Endothelial cell of umbilical vein (primary cell): ENCODE results near the gene MTERF4. TPM values are rescaled to one million over a fixed set of nuclear protein-coding genes. Genes with fewer than 3 reads are reported as not detected.

ENCODE experiments used
- BruUV-seq: library from RNA; stranded (reverse); fragments of 400-500 nt; replicated peaks from 2 replicates; lab custom pipeline; 2021; lab: Mats Ljungman, UMichigan
- CTCF ChIA-PET: fragments of 300-600, 350-600 bp; sonication (Branson Sonifier 250); formaldehyde crosslinking; loops from one replicate; lab custom pipeline; 2021; ENCODE audit warnings: antibody characterized with exemption, inconsistent platforms; lab: Charles Lee
- POLR2A ChIA-PET: fragments of 300-600, 350-600 bp; sonication (Branson Sonifier 250); formaldehyde crosslinking; loops from one replicate; lab custom pipeline; 2021; ENCODE audit warnings: antibody characterized with exemption, inconsistent platforms; lab: Charles Lee
- DNase-seq: peaks from one replicate; pipeline ENCODE4 v3.0.0-alpha.2; 2011; ENCODE audit warnings: low read depth, low spot score
- FAIRE-seq: peaks from 2 replicates; lab custom pipeline; 2011; peaks lifted over from hg19 to GRCh38; lab: Jason Lieb, UNC
- H2AFZ ChIP-seq: 2 replicates; pipeline ENCODE4 v1.6.0; 2012; ENCODE audit warnings: low read depth, low read length, control low read depth, inconsistent platforms
- H3K27ac ChIP-seq: 2 replicates; pipeline ENCODE4 v1.5.1; 2011; ENCODE audit warnings: low read depth, mild to moderate bottlenecking, control low read depth, low read length, moderate library complexity; ENCODE audit not compliant: insufficient read depth
- H3K27me3 ChIP-seq, 2 experiments: 2 replicates each; pipeline versions ENCODE4 v1.6.0 to v1.6.1; 2011; ENCODE audit warnings: low read length in 2 of 2, mixed read lengths in 1 of 2; ENCODE audit not compliant: control insufficient read depth in 2 of 2, insufficient read depth in 2 of 2
- H3K36me3 ChIP-seq, 2 experiments: 2 replicates in 1 of 2; 3 replicates in 1 of 2; pipeline ENCODE4 v1.5.1; 2011; ENCODE audit warnings: low read length in 2 of 2, mild to moderate bottlenecking in 1 of 2, moderate library complexity in 1 of 2; ENCODE audit not compliant: control insufficient read depth in 2 of 2, insufficient read depth in 2 of 2; ENCODE audit errors: extremely low read depth in 1 of 2
- H3K4me1 ChIP-seq: 3 replicates; pipeline ENCODE4 v1.5.1; 2011; ENCODE audit warnings: mild to moderate bottlenecking, low read length; ENCODE audit not compliant: control insufficient read depth, insufficient read depth; ENCODE audit errors: extremely low read depth
- H3K4me2 ChIP-seq: 2 replicates; pipeline ENCODE4 v1.6.1; 2011; ENCODE audit warnings: low read length, control low read depth, mixed read lengths; ENCODE audit not compliant: insufficient read depth
- H3K4me3 ChIP-seq, 3 experiments: fragments of 200-600 bp in 1 of 3; sonication (generic), shearing (Covaris generic) in 1 of 3; replicated peaks in 1 of 3; 2 replicates each; pipeline ENCODE4 v1.5.1; 2011 to 2016; ENCODE audit warnings: control low read depth in 3 of 3, low read length in 3 of 3, mild to moderate bottlenecking in 2 of 3, inconsistent platforms in 1 of 3, low read depth in 1 of 3, moderate library complexity in 1 of 3; ENCODE audit not compliant: insufficient read depth in 1 of 3
- H3K79me2 ChIP-seq: 2 replicates; pipeline ENCODE4 v1.6.0; 2012; ENCODE audit warnings: low read length, inconsistent platforms; ENCODE audit not compliant: control insufficient read depth, insufficient read depth
- H3K9ac ChIP-seq: replicated peaks from 2 replicates; pipeline ENCODE3; 2011; ENCODE audit warnings: low read length, control low read depth; ENCODE audit not compliant: insufficient read depth; ENCODE audit errors: extremely low read depth
- H3K9me1 ChIP-seq: replicated peaks from 3 replicates; pipeline ENCODE4 v1.6.0; 2011; ENCODE audit warnings: mild to moderate bottlenecking, low read length; ENCODE audit not compliant: control insufficient read depth, insufficient read depth; ENCODE audit errors: extremely low read depth
- H3K9me3 ChIP-seq: replicated peaks from 2 replicates; pipeline ENCODE4 v1.5.1; 2012; ENCODE audit warnings: low read length, inconsistent platforms; ENCODE audit not compliant: control insufficient read depth, insufficient read depth
- H4K20me1 ChIP-seq: replicated peaks from 2 replicates; pipeline ENCODE3; 2011; ENCODE audit warnings: mild to moderate bottlenecking, low read length; ENCODE audit not compliant: control insufficient read depth, insufficient read depth; ENCODE audit errors: extremely low read depth
- CTCF ChIP-seq, 2 donors: IDR thresholded peaks; 1 replicate in 1 of 2; 2 replicates in 1 of 2; pipeline ENCODE4 v1.5.1; 2011; ENCODE audit warnings: low read length in 2 of 2, mild to moderate bottlenecking in 2 of 2, moderate library complexity in 2 of 2, control low read depth in 1 of 2, inconsistent platforms in 1 of 2, low read depth in 1 of 2; ENCODE audit not compliant: insufficient read depth in 1 of 2; ENCODE audit errors: extremely low read depth in 1 of 2
- EZH2 ChIP-seq: IDR thresholded peaks from 2 replicates; pipeline ENCODE4 v1.6.1; 2012; ENCODE audit warnings: borderline replicate concordance, low read depth, mild to moderate bottlenecking, moderate library complexity, low read length, inconsistent platforms; ENCODE audit not compliant: severe bottlenecking
- FOS ChIP-seq: IDR thresholded peaks from 2 replicates; pipeline ENCODE4 v1.6.1; 2011; ENCODE audit warnings: mild to moderate bottlenecking, low read length, moderate library complexity, borderline replicate concordance; ENCODE audit not compliant: insufficient read depth
- MAX ChIP-seq: IDR thresholded peaks from 2 replicates; pipeline ENCODE4 v1.6.1; 2011; ENCODE audit not compliant: insufficient read depth, insufficient read length
- POLR2A ChIP-seq: IDR thresholded peaks from 2 replicates; pipeline ENCODE4 v1.6.1; 2012; ENCODE audit warnings: low read depth, mild to moderate bottlenecking, control low read depth, low read length
- dilution Hi-C: fragments of 300-500 bp; cut with MboI; formaldehyde crosslinking; loops from one replicate; pipeline ENCODE4 v1.15.0; 2019; ENCODE audit warnings: low sequenced_read_pairs; ENCODE audit not compliant: extremely low pct_ligation_motif_present
- intact Hi-C: fragments of 100-400 bp; cut with micrococcal nuclease; formaldehyde crosslinking; loops from one replicate; pipeline ENCODE4 v1.10.0; 2022
- polyA plus RNA-seq, 4 experiments: library from polyadenylated mRNA; depleted of rRNA in 3 of 4; stranded (reverse) in 3 of 4; unstranded in 1 of 4; fragments of >200 nt; gene quantifications; 2 replicates each; pipeline versions ENCODE4 v1.2.1 to v1.2.3, GENCODE V29; 2011 to 2012; ENCODE audit warnings: missing spikeins in 1 of 4
- small RNA-seq: library from RNA; depleted of rRNA; stranded (forward); fragments of <200 nt; gene quantifications from one replicate; pipeline ENCODE3, GENCODE V24; 2012; ENCODE audit warnings: low replicate concordance, low read depth; ENCODE audit not compliant: insufficient read depth, insufficient read length
- total RNA-seq: library from RNA; stranded (reverse); gene quantifications from 2 replicates; pipeline ENCODE4 v1.2.3, GENCODE V29; 2021

MTERF4 gene
- total and polyA plus RNA-seq, 2 donors (not counting 3 experiments of a cell fraction or from before 2014, with no cell fraction given) = 14.7 to 27.3 TPM

DNA sequence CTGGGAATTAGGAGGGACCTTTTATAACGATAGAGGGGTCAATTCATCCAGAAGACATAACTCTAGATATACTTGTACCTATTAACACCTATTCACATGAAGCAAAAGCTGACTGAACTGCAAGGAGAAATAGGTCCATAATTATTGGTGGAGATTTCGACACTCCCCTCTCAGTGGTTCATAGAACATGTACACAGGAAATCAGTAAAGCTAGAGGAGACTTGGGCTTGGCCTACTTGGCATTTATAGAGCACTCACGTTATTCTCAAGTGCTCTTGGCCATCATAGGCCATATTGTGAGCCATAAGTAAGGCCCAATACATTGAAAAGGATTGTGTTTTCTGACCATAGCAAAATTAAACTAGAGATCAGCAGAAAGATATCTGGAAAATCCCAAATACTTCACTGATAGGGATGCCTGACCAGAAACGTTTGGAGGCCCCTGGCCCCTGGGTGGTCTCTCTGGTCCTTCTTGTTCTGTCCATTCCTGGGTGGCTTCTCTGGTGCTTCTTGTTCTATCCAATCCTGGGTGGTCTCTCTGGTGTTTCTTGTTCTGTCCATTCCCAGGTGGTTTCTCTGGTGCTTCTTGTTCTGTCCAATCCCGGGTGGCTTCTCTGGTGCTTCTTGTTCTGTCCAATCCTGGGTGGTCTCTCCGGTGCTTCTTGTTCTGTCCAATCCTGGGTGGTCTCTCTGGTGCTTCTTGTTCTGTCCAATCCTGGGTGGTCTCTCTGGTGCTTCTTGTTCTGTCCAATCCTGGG, 54.7 kb downstream of the MTERF4 start:
- no peaks in the 10 kb centered on the region for H3K9me3 ChIP-seq
- dilution Hi-C loops (no loop called here), intact Hi-C loops (no loop called here)
- no peaks in the 10 kb centered on the region for H4K20me1 ChIP-seq
- H3K79me2 ChIP-seq = no peaks in the 10 kb centered on the region
- H3K4me2 ChIP-seq = no peak overlapping the region
- H3K9ac ChIP-seq = no peak overlapping the region
- CTCF ChIA-PET = no interaction called here
- FAIRE-seq (no peak), DNase-seq (no peak)
- H3K4me1 ChIP-seq = no peaks in the 10 kb centered on the region
- H3K27ac ChIP-seq = no peak overlapping the region
- H3K27me3 ChIP-seq = no peaks in the 10 kb centered on the region
- H3K4me3 ChIP-seq = no peak overlapping the region
- no peaks in the 10 kb centered on the region for H3K9me1 ChIP-seq
- no TSS peak for BruUV-seq
- H2AFZ ChIP-seq = no peak overlapping the region
- TF ChIP-seq POLR2A (no peak), FOS (no peak), CTCF (IDR thresholded peaks at IDR 0.05; ENCODE audit: extremely low read depth in 1 of 2, insufficient read depth in 1 of 2, low read depth in 1 of 2, low read length in 2 of 2) (no peak), EZH2 (no peak), MAX (no peak)
- POLR2A ChIA-PET = no interaction called here
- H3K36me3 ChIP-seq = peaks cover 0 to 9% of the 10 kb centered on the region in 2 experiments

Small RNAs within 50 kb of the gene (small RNA-seq; reads per million reads assigned to genes)
- not detected for gene AC005237.2

Other genes with a start within 250 kb of the MTERF4 start
- gene AGXT, start 233.5 kb downstream of the MTERF4 start, total RNA-seq = not detected in 2 replicates
- gene AGXT, start 233.5 kb downstream of the MTERF4 start, polyA plus RNA-seq = not detected in 2 replicates
- not detected in 2 replicates for gene MAB21L4, start 206.1 kb downstream of the MTERF4 start, total RNA-seq
- gene MAB21L4, start 206.1 kb downstream of the MTERF4 start, polyA plus RNA-seq = not detected in 2 replicates
- gene CROCC2, start 196.0 kb downstream of the MTERF4 start, total RNA-seq = not detected in 2 replicates
- not detected in 2 replicates for gene CROCC2, start 196.0 kb downstream of the MTERF4 start, polyA plus RNA-seq
- gene SNED1, start 103.7 kb downstream of the MTERF4 start, total RNA-seq = 17.2 and 22.1 TPM in 2 replicates
- gene SNED1, start 103.7 kb downstream of the MTERF4 start, polyA plus RNA-seq = 12.4 and 14.1 TPM in 2 replicates
- gene PASK, start 47.2 kb upstream of the MTERF4 start, total RNA-seq = 17.3 and 26.0 TPM in 2 replicates
- 5.7 and 16.6 TPM in 2 replicates for gene PASK, start 47.2 kb upstream of the MTERF4 start, polyA plus RNA-seq
- 60.8 and 68.2 TPM in 2 replicates for gene PPP1R7, start 48.2 kb upstream of the MTERF4 start, total RNA-seq
- gene PPP1R7, start 48.2 kb upstream of the MTERF4 start, polyA plus RNA-seq = 25.0 and 30.3 TPM in 2 replicates
- gene ANO7, start 86.4 kb upstream of the MTERF4 start, total RNA-seq = 2.5 and 2.8 TPM in 2 replicates
- 0.51 and 0.81 TPM in 2 replicates for gene ANO7, start 86.4 kb upstream of the MTERF4 start, polyA plus RNA-seq
- gene HDLBP, start 213.4 kb upstream of the MTERF4 start, total RNA-seq = 554 and 569 TPM in 2 replicates
- 294 and 379 TPM in 2 replicates for gene HDLBP, start 213.4 kb upstream of the MTERF4 start, polyA plus RNA-seq
- 427 and 444 TPM in 2 replicates for gene SEPTIN2, start 213.6 kb upstream of the MTERF4 start, total RNA-seq
- gene SEPTIN2, start 213.6 kb upstream of the MTERF4 start, polyA plus RNA-seq = 475 and 512 TPM in 2 replicates